Upper lobe of left lung (tissue), 6 donors: ENCODE measurements around the gene GON7. TPM values are rescaled to one million over a fixed set of nuclear protein-coding genes. Genes with fewer than 3 reads are reported as not detected.
A peak's percentile ranks its signal among the peaks of the same experiment; 100 is the strongest.
"Not testable (repeated sequence)": the region's sequence is repeated elsewhere in the genome, so short reads cannot be mapped to it uniquely, and the experiment has no call there.

Source experiments
- ATAC-seq, 2 donors: fragments of 200-7000 bp; cut with Tn5 transposase; one replicate each; pipeline ENCODE4 v1.9.1; 2022; ENCODE audit warnings: mild to moderate bottlenecking in 2 of 2, moderate library complexity in 2 of 2; ENCODE audit not compliant: low FRiP score in 2 of 2
- DNase-seq, 2 donors: peaks; one replicate each; pipeline ENCODE4 v3.0.0-alpha.2; 2019 to 2020
- H3K27ac ChIP-seq, 4 donors: fragments of 200-600 bp; sonication (generic); one replicate each; pipeline ENCODE4 v1.5.1; 2016 to 2019
- H3K27me3 ChIP-seq, 4 donors: fragments of 200-600 bp; sonication (generic); one replicate each; pipeline ENCODE4 v1.5.1; 2017 to 2019
- H3K36me3 ChIP-seq, 4 donors: fragments of 200-600 bp; sonication (generic); one replicate each; pipeline ENCODE4 v1.5.1; 2016 to 2019
- H3K4me1 ChIP-seq, 4 donors: fragments of 200-600 bp; sonication (generic); one replicate each; pipeline ENCODE4 v1.5.1; 2018 to 2019
- H3K4me3 ChIP-seq, 4 donors: fragments of 200-600 bp; sonication (generic); one replicate each; pipeline ENCODE4 v1.5.1; 2017 to 2019; ENCODE audit warnings: mild to moderate bottlenecking in 2 of 4, moderate library complexity in 1 of 4
- H3K9me3 ChIP-seq, 4 donors: fragments of 200-600 bp; sonication (generic); one replicate each; pipeline ENCODE4 v1.5.1; 2018 to 2019
- EP300 ChIP-seq, 4 donors: sonication (generic); formaldehyde crosslinking; IDR thresholded peaks; one replicate each; pipeline ENCODE4 v1.5.1; 2017; ENCODE audit warnings: antibody characterized with exemption in 4 of 4, control low read depth in 2 of 4
- POLR2A ChIP-seq, 4 donors: fragments of 450-650 bp; IDR thresholded peaks; one replicate each; pipeline ENCODE4 v1.5.1; 2016 to 2017; ENCODE audit warnings: antibody characterized with exemption in 4 of 4, mild to moderate bottlenecking in 2 of 4
- POLR2AphosphoS5 ChIP-seq, 2 donors: sonication (generic); formaldehyde crosslinking; IDR thresholded peaks; one replicate each; pipeline ENCODE4 v1.5.1; 2017; ENCODE audit warnings: antibody characterized with exemption in 2 of 2
- WGBS, 2 donors: methylation state at CpG; one replicate each; pipeline ENCODE4 v1.1.5; 2017 to 2018; 5-methylcytosine and 5-hydroxymethylcytosine counted together
- total RNA-seq, 6 donors: library from RNA; depleted of rRNA in 4 of 6; stranded (reverse); fragments of >200 nt in 4 of 6; gene quantifications; one replicate each; pipeline versions ENCODE4 v1.1.0 to v1.2.1, GENCODE V29; 2016 to 2021
- TF ChIP-seq, protein P1 (sequence below), 6 experiments: fragments of 450-650 bp in 4 of 6; fragments of 200-600 bp in 2 of 6; sonication (generic) in 2 of 6; IDR thresholded peaks; one replicate each; pipeline ENCODE4 v1.5.1; 2016 to 2019; ENCODE audit warnings: antibody characterized with exemption in 6 of 6
- donor health status: DM: no; HTN: no; CAD: no; lungs with moderate emphysema.
- donor health status: DM: no; HTN: yes; CAD: no; lungs with severe emphysema.

Gene GON7
- total RNA-seq, 6 donors from 2014 or later, result 7.5 to 31.1 (median 14.7) TPM

DNA sequence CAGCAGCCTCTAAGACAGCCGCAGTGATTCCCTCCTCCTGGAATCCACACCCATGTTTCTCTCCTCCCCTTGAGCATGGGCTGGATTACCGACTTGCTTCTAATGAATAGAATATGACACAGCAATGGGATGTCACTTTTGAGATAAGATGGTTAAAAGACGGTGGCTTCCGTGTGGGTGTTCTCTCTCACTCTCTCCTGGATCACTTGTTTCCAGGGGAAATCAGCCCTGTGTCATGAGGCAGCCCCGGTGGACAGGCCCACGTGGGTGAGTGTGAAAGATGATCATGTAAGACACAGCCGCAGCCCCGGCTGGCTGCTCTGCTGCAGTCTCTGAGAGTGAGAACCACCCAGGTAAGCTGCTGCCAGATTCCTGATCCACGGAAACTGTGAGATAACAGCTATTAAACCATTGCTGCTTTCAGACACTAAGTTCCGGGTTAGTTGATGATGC lies 32.9 kb downstream of the GON7 start:
- no peak for DNase-seq
- Histone ChIP-seq H3K27ac (no peak overlapping the region), H3K36me3 (no peaks in the 10 kb centered on the region), H3K4me1 (peaks cover 0 to 4% (median 2%) of the 10 kb centered on the region in 4 donors), H3K4me3 (no peak overlapping the region), H3K27me3 (no peaks in the 10 kb centered on the region), H3K9me3 (no peaks in the 10 kb centered on the region)
- WGBS, 2 donors, result 45 to 55% methylated on average over 9 to 10 of the region's 10 CpGs
- TF ChIP-seq EP300 (IDR thresholded peaks at IDR 0.05) (no peak), POLR2A (IDR thresholded peaks at IDR 0.05) (no peak), POLR2AphosphoS5 (IDR thresholded peaks at IDR 0.05) (no peak)
- TF ChIP-seq, protein P1, sequence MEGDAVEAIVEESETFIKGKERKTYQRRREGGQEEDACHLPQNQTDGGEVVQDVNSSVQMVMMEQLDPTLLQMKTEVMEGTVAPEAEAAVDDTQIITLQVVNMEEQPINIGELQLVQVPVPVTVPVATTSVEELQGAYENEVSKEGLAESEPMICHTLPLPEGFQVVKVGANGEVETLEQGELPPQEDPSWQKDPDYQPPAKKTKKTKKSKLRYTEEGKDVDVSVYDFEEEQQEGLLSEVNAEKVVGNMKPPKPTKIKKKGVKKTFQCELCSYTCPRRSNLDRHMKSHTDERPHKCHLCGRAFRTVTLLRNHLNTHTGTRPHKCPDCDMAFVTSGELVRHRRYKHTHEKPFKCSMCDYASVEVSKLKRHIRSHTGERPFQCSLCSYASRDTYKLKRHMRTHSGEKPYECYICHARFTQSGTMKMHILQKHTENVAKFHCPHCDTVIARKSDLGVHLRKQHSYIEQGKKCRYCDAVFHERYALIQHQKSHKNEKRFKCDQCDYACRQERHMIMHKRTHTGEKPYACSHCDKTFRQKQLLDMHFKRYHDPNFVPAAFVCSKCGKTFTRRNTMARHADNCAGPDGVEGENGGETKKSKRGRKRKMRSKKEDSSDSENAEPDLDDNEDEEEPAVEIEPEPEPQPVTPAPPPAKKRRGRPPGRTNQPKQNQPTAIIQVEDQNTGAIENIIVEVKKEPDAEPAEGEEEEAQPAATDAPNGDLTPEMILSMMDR (IDR thresholded peaks at IDR 0.05), result no peak
- ATAC-seq, result peak in 1 of 2 donors; percentile 45

DNA sequence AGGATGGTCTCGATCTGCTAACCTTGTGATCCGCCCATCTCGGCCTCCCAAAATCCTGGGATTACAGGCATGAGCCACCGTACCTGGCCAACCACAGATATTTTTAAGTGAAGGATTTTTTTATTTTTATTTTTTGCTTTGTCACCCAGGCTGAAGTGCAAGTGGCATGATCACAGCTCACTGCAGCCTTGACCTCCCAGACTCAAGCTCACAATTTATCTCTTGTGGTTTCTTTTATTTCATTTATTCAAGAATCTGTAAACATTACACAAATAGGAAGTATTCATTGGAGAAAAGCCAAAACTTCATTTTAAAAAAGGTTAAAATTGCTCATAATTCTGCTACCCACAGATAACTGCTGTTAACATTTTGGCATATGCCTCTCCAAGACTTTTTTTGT lies 35.5 kb downstream of the GON7 start:
- TF ChIP-seq POLR2A (IDR thresholded peaks at IDR 0.05), result no peak
- TF ChIP-seq, protein P1 (IDR thresholded peaks at IDR 0.05), result no peak
- TF ChIP-seq EP300 (IDR thresholded peaks at IDR 0.05), result no peak
- no peak for TF ChIP-seq POLR2AphosphoS5 (IDR thresholded peaks at IDR 0.05)
- Histone ChIP-seq H3K27me3 (no peaks in the 10 kb centered on the region), H3K4me1 (no peaks in the 10 kb centered on the region), H3K4me3 (no peak overlapping the region), H3K27ac (no peak overlapping the region), H3K36me3 (no peaks in the 10 kb centered on the region), H3K9me3 (no peaks in the 10 kb centered on the region)
- ATAC-seq (no peak), DNase-seq (no peak)
- 80 to 89% methylated on average over 4 of the region's 4 CpGs for WGBS, 2 donors

DNA sequence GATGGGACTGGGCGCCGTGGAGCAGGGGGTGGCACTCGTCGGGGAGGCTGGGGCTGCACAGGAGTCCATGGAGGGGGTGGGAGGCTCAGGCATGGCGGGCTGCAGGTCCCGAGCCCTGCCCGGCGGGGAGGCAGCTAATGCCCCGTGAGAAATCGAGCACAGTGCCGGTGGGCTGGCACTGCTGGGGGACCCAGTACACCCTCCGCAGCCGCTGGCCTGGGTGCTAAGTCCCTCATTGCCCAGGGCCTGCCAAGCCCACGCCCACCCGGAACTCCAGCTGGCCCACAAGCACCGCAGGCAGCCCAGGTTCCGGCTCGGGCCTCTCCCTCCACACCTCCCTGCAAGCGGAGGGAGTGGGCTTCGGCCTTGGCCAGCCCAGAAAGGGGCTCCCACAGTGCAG lies 36.7 kb downstream of the GON7 start:
- not testable (repeated sequence) for ATAC-seq, H3K9me3 ChIP-seq, H3K4me1 ChIP-seq, H3K4me3 ChIP-seq, H3K27me3 ChIP-seq, H3K27ac ChIP-seq, H3K36me3 ChIP-seq
- DNase-seq, result peak in 1 of 2 donors; percentile 76
- 97 to 100% methylated on average over 11 to 14 of the region's 20 CpGs for WGBS, 2 donors

DNA sequence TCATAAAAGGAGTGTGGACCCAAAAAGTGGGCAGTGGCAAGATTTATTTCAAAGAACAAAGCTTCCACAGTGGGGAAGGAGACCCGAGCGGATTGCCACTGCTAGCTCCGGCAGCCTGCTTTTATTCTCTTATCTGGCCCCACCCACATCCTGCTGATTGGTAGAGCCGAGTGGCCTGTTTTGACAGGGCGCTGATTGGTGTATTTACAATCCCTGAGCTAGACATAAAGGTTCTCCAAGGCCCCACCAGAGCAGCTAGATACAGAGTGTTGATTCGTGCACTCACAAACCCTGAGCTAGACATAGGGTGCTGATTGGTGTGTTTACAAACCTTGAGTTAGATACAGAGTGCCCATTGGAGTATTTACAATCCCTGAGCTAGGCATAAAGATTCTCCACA lies 37.2 kb downstream of the GON7 start:
- ATAC-seq, DNase-seq, H3K27ac ChIP-seq, H3K9me3 ChIP-seq, H3K4me1 ChIP-seq, H3K4me3 ChIP-seq, H3K27me3 ChIP-seq, H3K36me3 ChIP-seq: not testable (repeated sequence)
- WGBS, 2 donors, result 78 to 88% methylated on average over 5 to 6 of the region's 6 CpGs

DNA sequence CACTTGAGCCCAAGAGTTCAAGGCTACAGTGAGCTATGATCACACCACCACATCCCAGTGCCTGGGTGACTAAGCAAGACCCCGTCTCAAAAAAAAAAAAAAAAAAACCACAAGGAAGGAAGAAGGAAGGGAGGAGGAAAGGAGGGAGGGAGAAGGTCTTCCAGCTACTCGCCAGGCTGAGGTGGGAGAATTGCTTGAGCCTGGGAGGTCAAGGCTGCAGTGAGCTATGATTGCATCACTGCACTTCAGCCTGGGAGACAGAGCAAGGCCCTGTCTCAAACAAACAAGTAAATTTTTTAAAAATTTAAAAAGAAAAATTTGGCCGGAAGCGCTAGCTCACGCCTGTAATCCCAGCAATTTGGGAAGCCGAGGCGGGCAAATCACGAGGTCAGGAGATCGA lies 38.3 kb downstream of the GON7 start:
- WGBS, 2 donors, result 83 to 87% methylated on average over 9 of the region's 9 CpGs
- not testable (repeated sequence) for H3K4me1 ChIP-seq, H3K4me3 ChIP-seq, DNase-seq, H3K36me3 ChIP-seq, H3K27ac ChIP-seq, H3K27me3 ChIP-seq, H3K9me3 ChIP-seq, ATAC-seq

DNA sequence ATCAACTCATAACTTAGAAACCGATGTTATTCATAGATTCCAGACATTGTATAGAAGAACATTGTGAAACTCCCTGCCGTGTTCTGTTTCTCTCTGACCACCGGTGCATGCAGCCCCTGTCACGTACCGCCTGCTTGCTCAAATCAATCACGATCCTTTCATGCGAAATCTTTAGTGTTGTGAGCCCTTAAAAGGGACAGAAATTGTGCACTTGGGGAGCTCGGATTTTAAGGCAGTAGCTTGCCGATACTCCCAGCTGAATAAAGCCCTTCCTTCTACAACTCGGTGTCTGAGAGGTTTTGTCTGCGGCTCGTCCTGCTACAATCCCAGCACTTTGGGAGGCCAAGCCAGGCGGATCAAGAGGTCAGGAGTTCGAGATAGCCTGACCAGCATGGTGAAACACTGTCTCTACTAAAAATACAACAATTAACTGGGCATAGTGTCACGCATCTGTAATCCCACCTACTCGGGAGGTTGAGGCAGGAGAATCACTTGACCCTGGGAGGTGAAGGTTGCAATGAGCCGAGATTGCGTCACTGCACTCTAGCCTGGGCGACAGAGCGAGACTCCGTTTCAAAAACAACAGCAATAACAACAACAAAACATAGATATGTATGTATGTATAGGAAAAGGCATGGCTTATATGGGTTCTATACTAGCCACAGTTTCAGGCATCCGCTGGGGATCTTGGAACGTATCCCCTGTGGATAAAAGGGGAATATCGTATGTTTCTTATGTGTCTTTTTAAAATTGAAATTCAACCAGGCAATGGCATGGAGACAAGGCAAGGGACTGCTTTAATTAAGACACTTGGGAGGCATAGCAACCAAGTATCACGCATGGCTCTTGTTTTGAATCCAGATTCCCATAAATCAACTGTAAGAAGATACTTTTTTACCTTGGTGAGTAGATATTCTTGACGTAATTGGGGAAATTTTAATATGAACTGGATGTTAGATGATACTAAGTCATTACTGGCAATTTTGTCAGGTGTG lies 41.3 kb downstream of the GON7 start:
- H3K27ac ChIP-seq, result not testable (repeated sequence)

DNA sequence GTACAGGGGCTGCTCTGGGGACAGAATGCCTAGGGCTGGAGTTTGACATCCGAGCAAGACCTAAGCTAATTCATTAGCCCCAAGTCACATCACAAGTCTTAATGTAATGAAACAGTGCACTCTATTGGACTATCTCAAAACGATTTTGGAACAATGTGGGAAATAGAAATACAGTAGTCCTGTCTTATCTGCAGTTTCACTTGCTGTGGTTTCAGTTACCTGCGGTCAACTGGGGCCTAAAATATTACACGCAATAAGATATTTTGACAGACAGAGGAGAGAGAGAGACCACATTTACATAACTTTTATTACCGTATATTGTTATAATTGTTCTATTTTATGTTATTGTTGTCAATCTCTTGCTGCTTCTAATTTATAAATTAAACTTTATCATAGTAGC lies 43.3 kb downstream of the GON7 start:
- ATAC-seq (no peak), DNase-seq (no peak)
- TF ChIP-seq POLR2A (IDR thresholded peaks at IDR 0.05) (no peak), POLR2AphosphoS5 (IDR thresholded peaks at IDR 0.05) (no peak), EP300 (IDR thresholded peaks at IDR 0.05) (no peak)
- TF ChIP-seq, protein P1 (IDR thresholded peaks at IDR 0.05), result no peak
- WGBS, 2 donors, result 67 to 73% methylated on average over 5 of the region's 5 CpGs
- no peaks in the 10 kb centered on the region for H3K36me3 ChIP-seq
- H3K27me3 ChIP-seq, result no peaks in the 10 kb centered on the region
- H3K4me3 ChIP-seq, result no peak overlapping the region
- H3K27ac ChIP-seq, result no peak overlapping the region
- H3K4me1 ChIP-seq, result no peaks in the 10 kb centered on the region
- H3K9me3 ChIP-seq, result no peaks in the 10 kb centered on the region

More for the DNA sequence above, 41.3 kb downstream of the GON7 start:
- ATAC-seq, H3K9me3 ChIP-seq, H3K4me1 ChIP-seq, H3K27me3 ChIP-seq, H3K36me3 ChIP-seq, H3K4me3 ChIP-seq, DNase-seq: not testable (repeated sequence)
- 87 to 89% methylated on average over 20 to 26 of the region's 26 CpGs for WGBS, 2 donors
